ENCODE data around the gene RAD18. TPM values are rescaled to one million over a fixed set of nuclear protein-coding genes. Genes with fewer than 3 reads are reported as not detected.

RAD18 gene
- total RNA-seq, 4 donors from 2014 or later = 3.5 to 11.7 (median 10.7) TPM

DNA sequence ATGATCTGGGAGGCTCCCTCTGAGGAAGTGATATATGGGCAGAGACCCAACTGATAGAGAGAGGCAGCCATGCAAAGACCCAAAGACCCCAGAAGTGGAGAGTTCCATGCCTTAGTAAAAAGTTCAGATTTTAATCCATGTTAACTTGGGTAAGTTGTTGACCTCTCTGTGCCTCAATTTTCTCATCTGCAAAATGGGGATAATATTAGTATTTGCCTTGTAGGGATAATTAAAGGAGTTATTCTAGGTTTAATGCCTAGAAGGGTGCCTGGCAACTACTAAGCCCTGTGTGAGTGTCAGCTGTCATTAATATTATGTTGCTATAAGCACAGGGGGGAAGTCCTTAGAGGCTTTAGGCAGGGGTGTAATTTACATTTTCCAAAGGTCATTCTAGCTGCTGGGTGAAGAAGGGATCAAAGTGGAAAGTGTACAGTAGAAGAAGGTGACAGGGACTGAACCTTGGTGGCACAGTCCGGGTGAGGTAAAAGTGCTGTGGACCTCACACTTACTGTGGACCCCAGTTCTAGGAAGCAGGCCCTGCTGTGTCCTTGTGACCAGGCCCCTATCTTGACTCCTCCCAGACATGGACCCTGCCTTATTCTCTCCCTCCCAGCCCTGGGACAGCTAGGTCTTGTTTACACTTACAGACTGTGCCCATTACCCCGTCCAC is 3.0 kb upstream of the RAD18 start:
- no peak overlapping the region for H3K4me3 ChIP-seq
- H3K9me3 ChIP-seq = no peaks in the 10 kb centered on the region
- TF ChIP-seq POLR2A (IDR thresholded peaks at IDR 0.05) (no peak), EP300 (IDR thresholded peaks at IDR 0.05) (no peak), CTCF (IDR thresholded peaks at IDR 0.05) (no peak)
- no peak for DNase-seq (ENCODE audit: low spot score in 2 of 2)
- H3K4me1 ChIP-seq = peaks cover 0 to 25% (median 15%) of the 10 kb centered on the region in 4 donors
- H3K27me3 ChIP-seq = peaks cover 0 to 9% of the 10 kb centered on the region in 2 donors
- peak overlapping the region in 1 of 4 donors; percentile 18 for H3K27ac ChIP-seq
- WGBS, 2 donors = 90 to 93% methylated on average over 2 of the region's 2 CpGs
- no peaks in the 10 kb centered on the region for H3K36me3 ChIP-seq

DNA sequence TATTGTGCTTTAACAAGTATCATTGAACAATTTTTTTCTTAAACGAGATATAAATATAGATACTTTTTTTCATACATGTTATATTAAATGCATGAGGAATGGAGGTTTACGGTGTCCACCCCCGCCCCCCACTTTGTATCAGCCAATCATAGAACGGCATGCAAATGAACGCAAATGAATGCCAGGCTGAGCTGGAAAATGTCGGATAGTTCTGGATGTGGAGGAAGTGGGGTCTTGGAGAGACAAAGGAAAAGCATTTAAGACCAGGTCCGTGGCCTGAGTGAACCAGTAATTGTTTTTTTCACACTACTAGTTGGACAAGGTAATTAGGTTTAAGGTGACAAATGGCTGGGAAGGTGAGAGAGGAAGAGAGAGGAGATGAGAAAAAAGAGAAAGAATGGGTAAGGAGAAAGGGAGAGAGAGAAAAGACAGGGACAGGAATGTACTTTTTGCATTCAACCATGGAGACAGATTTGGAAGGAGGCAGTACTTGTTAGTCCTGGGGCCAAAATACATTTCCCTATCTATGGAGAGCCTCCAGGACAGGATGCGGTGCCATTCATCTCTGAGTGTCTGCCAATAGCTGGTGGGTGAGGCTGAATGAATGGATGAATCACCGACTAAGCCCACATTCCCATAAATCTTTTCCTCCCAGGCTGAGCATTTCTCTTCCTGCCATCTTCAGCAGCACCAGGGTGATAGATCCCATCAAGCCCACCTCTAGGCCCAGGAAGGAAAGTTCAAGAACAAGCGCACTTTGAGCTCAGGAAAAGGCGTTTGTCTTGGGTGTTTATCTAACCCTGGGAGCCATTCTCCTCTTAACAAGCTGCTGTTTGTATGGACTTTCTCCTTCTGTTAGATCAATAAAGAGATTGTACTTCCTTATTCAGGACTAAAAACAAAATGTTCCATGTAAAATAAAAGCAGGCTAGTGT is 1.4 kb upstream of the RAD18 start:
- Histone ChIP-seq H3K4me1 (peaks cover 0 to 21% (median 15%) of the 10 kb centered on the region in 4 donors), H3K36me3 (no peaks in the 10 kb centered on the region), H3K9me3 (no peaks in the 10 kb centered on the region), H3K4me3 (no peak overlapping the region), H3K27ac (peak overlapping the region in 2 of 4 donors; percentile 18 to 61), H3K27me3 (peaks cover 0 to 9% of the 10 kb centered on the region in 2 donors)
- 66 to 71% methylated on average over 11 of the region's 11 CpGs for WGBS, 2 donors
- no peak for TF ChIP-seq CTCF (IDR thresholded peaks at IDR 0.05)
- no peak for TF ChIP-seq POLR2A (IDR thresholded peaks at IDR 0.05)
- no peak for TF ChIP-seq EP300 (IDR thresholded peaks at IDR 0.05)
- no peak for DNase-seq (ENCODE audit: low spot score in 2 of 2)

- peak overlapping the region; percentile 68 to 89 (median 77) for H3K4me3 ChIP-seq
- H3K27ac ChIP-seq = peak overlapping the region in 1 of 4 donors; percentile 88
- WGBS, 2 donors = 27 to 30% methylated on average over 6 of the region's 6 CpGs
- peaks cover 0 to 21% (median 15%) of the 10 kb centered on the region in 4 donors for H3K4me1 ChIP-seq
- no peak for DNase-seq (ENCODE audit: low spot score in 2 of 2)
- H3K27me3 ChIP-seq = no peaks in the 10 kb centered on the region
- H3K36me3 ChIP-seq = no peaks in the 10 kb centered on the region
- TF ChIP-seq POLR2A (IDR thresholded peaks at IDR 0.05) (no peak), CTCF (IDR thresholded peaks at IDR 0.05) (no peak), EP300 (IDR thresholded peaks at IDR 0.05) (no peak)
- H3K9me3 ChIP-seq = no peaks in the 10 kb centered on the region
Measured at GRCh38 chr3:8962226-8962861, 928 bp downstream of the RAD18 start.

DNA sequence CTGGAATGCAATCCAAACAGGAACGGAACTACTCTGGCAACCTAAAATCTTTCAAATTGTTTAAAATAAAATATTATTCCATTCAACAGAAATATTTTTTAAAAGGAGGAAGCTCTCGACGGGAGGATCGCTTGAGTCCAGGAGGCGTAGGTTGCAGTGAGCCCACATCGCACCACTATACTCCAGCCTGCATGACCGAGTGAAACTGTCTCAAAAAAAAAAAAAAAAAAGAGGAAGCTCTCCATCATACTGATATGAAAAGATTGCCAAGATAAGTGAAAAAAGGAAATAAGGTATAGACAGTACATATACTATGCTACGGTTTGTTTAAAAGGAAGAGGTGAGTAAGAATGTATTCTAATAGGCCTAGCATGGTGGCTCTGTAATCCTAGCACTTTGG is 3.6 kb downstream of the RAD18 start:
- WGBS, 2 donors = 75% methylated on average over 8 of the region's 8 CpGs
- Histone ChIP-seq H3K36me3 (no peaks in the 10 kb centered on the region), H3K27me3 (no peaks in the 10 kb centered on the region), H3K27ac (no peak overlapping the region), H3K4me3 (no peak overlapping the region), H3K4me1 (peaks cover 0 to 21% (median 15%) of the 10 kb centered on the region in 4 donors), H3K9me3 (no peaks in the 10 kb centered on the region)
- no peak for DNase-seq (ENCODE audit: low spot score in 2 of 2)
- no peak for TF ChIP-seq POLR2A (IDR thresholded peaks at IDR 0.05)
- TF ChIP-seq CTCF (IDR thresholded peaks at IDR 0.05) = no peak
- TF ChIP-seq EP300 (IDR thresholded peaks at IDR 0.05) = no peak
